Thyroid gland (tissue), 4 donors: ENCODE data around the gene ARL8B. TPM values are rescaled to one million over a fixed set of nuclear protein-coding genes. Genes with fewer than 3 reads are reported as not detected.

Experiments
- DNase-seq, 2 donors: peaks; one replicate each; pipeline ENCODE4 v3.0.0-alpha.2; 2019
- H3K27ac ChIP-seq, 3 donors: fragments of 200-600 bp; sonication (generic); 1 replicate in 2 of 3; 2 replicates in 1 of 3; pipeline ENCODE4 v1.5.1; 2016 to 2019; ENCODE audit warnings: mild to moderate bottlenecking in 1 of 3, moderate library complexity in 1 of 3
- H3K27me3 ChIP-seq: fragments of 200-600 bp; sonication (generic); one replicate; pipeline ENCODE4 v1.5.1; 2019
- H3K36me3 ChIP-seq, 2 donors: fragments of 200-600 bp; sonication (generic); one replicate each; pipeline ENCODE4 v1.5.1; 2016 to 2019
- H3K4me1 ChIP-seq, 2 donors: fragments of 200-600 bp; sonication (generic); one replicate each; pipeline ENCODE4 v1.5.1; 2017 to 2019
- H3K4me3 ChIP-seq, 3 donors: fragments of 200-600 bp; sonication (generic); replicated peaks in 1 of 3; 1 replicate in 2 of 3; 2 replicates in 1 of 3; pipeline ENCODE4 v1.5.1; 2016; ENCODE audit warnings: mild to moderate bottlenecking in 1 of 3
- H3K9me3 ChIP-seq: fragments of 200-600 bp; sonication (generic); one replicate; pipeline ENCODE4 v1.5.1; 2017
- CTCF ChIP-seq, 6 experiments: fragments of 200-600 bp in 3 of 6; fragments of 450-650 bp in 3 of 6; sonication (generic) in 3 of 6; IDR thresholded peaks; one replicate each; pipeline ENCODE4 v1.5.1; 2016 to 2019; ENCODE audit warnings: antibody characterized with exemption in 6 of 6, mild to moderate bottlenecking in 2 of 6, inconsistent platforms in 1 of 6, moderate library complexity in 1 of 6
- POLR2A ChIP-seq, 2 donors: fragments of 450-650 bp; IDR thresholded peaks; one replicate each; pipeline ENCODE4 v1.6.1; 2017; ENCODE audit warnings: antibody characterized with exemption in 2 of 2, mild to moderate bottlenecking in 2 of 2, moderate library complexity in 1 of 2
- WGBS, 2 donors: methylation state at CpG; one replicate each; pipeline ENCODE4 v1.1.5; 2017; 5-methylcytosine and 5-hydroxymethylcytosine counted together
- intact Hi-C: fragments of 100-400 bp; cut with DNase I; formaldehyde crosslinking; loops from one replicate; pipeline ENCODE4 v1.15.1; 2023
- total RNA-seq, 4 donors: library from RNA; depleted of rRNA; stranded (reverse); fragments of >200 nt; gene quantifications; one replicate each; pipeline ENCODE4 v1.2.3, GENCODE V29; 2016

Gene ARL8B
- total RNA-seq, 4 donors from 2014 or later = 51.2 to 75.9 (median 65.3) TPM

GRCh38 chr3:5138214-5138981 is 16.3 kb downstream of the ARL8B start:
- 47 to 52% methylated on average over 5 of the region's 5 CpGs for WGBS, 2 donors
- intact Hi-C loops = no loop called here
- no peaks in the 10 kb centered on the region for H3K9me3 ChIP-seq
- no peak for DNase-seq
- H3K4me3 ChIP-seq = no peak overlapping the region
- H3K27me3 ChIP-seq = no peaks in the 10 kb centered on the region
- no peaks in the 10 kb centered on the region for H3K36me3 ChIP-seq
- H3K27ac ChIP-seq = no peak overlapping the region
- TF ChIP-seq POLR2A (IDR thresholded peaks at IDR 0.05) (no peak), CTCF (IDR thresholded peaks at IDR 0.05) (no peak)
- H3K4me1 ChIP-seq = peaks cover 38 to 50% of the 10 kb centered on the region in 2 donors

- Histone ChIP-seq H3K9me3 (no peaks in the 10 kb centered on the region), H3K36me3 (no peaks in the 10 kb centered on the region), H3K27me3 (no peaks in the 10 kb centered on the region), H3K4me3 (no peak overlapping the region), H3K4me1 (peaks cover 30 to 38% of the 10 kb centered on the region in 2 donors), H3K27ac (no peak overlapping the region)
- 88% methylated on average over 4 of the region's 4 CpGs for WGBS, 2 donors
- no peak for DNase-seq
- intact Hi-C loops = no loop called here
- TF ChIP-seq CTCF (IDR thresholded peaks at IDR 0.05) = no peak
- TF ChIP-seq POLR2A (IDR thresholded peaks at IDR 0.05) = no peak
Measured at GRCh38 chr3:5140230-5140621, 18.1 kb downstream of the ARL8B start.

GRCh38 chr3:5140839-5141238 is 18.7 kb downstream of the ARL8B start:
- no peaks in the 10 kb centered on the region for H3K36me3 ChIP-seq
- intact Hi-C loops = no loop called here
- peaks cover 30 to 38% of the 10 kb centered on the region in 2 donors for H3K4me1 ChIP-seq
- WGBS, 2 donors = 94 to 97% methylated on average over 6 of the region's 6 CpGs
- no peaks in the 10 kb centered on the region for H3K27me3 ChIP-seq
- H3K4me3 ChIP-seq = no peak overlapping the region
- no peak for DNase-seq
- TF ChIP-seq POLR2A (IDR thresholded peaks at IDR 0.05) (no peak), CTCF (IDR thresholded peaks at IDR 0.05) (no peak)
- no peak overlapping the region for H3K27ac ChIP-seq
- H3K9me3 ChIP-seq = no peaks in the 10 kb centered on the region

GRCh38 chr3:5141760-5142159 is 19.7 kb downstream of the ARL8B start:
- intact Hi-C loops = no loop called here
- Histone ChIP-seq H3K4me3 (no peak overlapping the region), H3K36me3 (no peaks in the 10 kb centered on the region), H3K27ac (no peak overlapping the region), H3K4me1 (peaks cover 29 to 38% of the 10 kb centered on the region in 2 donors), H3K27me3 (no peaks in the 10 kb centered on the region), H3K9me3 (no peaks in the 10 kb centered on the region)
- WGBS, 2 donors = 97 to 98% methylated on average over 4 of the region's 4 CpGs
- DNase-seq = no peak
- no peak for TF ChIP-seq POLR2A (IDR thresholded peaks at IDR 0.05)
- TF ChIP-seq CTCF (IDR thresholded peaks at IDR 0.05) = no peak

- no peak for DNase-seq
- no peak overlapping the region for H3K4me3 ChIP-seq
- H3K36me3 ChIP-seq = no peaks in the 10 kb centered on the region
- no peak overlapping the region for H3K27ac ChIP-seq
- H3K4me1 ChIP-seq = peaks cover 13 to 25% of the 10 kb centered on the region in 2 donors
- TF ChIP-seq CTCF (IDR thresholded peaks at IDR 0.05) = no peak
- intact Hi-C loops = no loop called here
- 97 to 100% methylated on average over 4 of the region's 4 CpGs for WGBS, 2 donors
- no peaks in the 10 kb centered on the region for H3K9me3 ChIP-seq
- H3K27me3 ChIP-seq = no peaks in the 10 kb centered on the region
Measured at GRCh38 chr3:5143464-5143863, 21.4 kb downstream of the ARL8B start.
